A549 (cell line): ENCODE data around the gene MRPS17. TPM values are rescaled to one million over a fixed set of nuclear protein-coding genes. Genes with fewer than 3 reads are reported as not detected.

Experiments
- ATAC-seq, 2 experiments: fragments of 200-7000 bp in 1 of 2; fragments of >200 bp in 1 of 2; cut with Nextera tagmentation in 1 of 2; cut with Tn5 transposase in 1 of 2; 3 replicates each; pipeline versions ENCODE4 v1.8.0 to v1.9.1; 2018 to 2020; ENCODE audit warnings: mild to moderate bottlenecking in 1 of 2, moderate library complexity in 1 of 2
- CTCF ChIA-PET: fragments of 300-600 bp; sonication (Branson Sonifier 250); formaldehyde crosslinking; extraction: SDS; loops from one replicate; lab custom pipeline; 2021; ENCODE audit warnings: antibody characterized with exemption, inconsistent platforms; lab: Yijun Ruan, JAX
- POLR2A ChIA-PET: fragments of 350-600 bp; formaldehyde crosslinking; extraction: SDS; loops from one replicate; lab custom pipeline; 2021; ENCODE audit warnings: antibody characterized with exemption, inconsistent platforms; lab: Yijun Ruan, JAX
- DNase-seq, 2 experiments: peaks; one replicate each; pipeline versions ENCODE4 v3.0.0 to v3.0.0-alpha.2; 2011 to 2016; ENCODE audit warnings: low read depth in 1 of 2, low spot score in 1 of 2
- FAIRE-seq: peaks from 2 replicates; lab custom pipeline; 2011; peaks lifted over from hg19 to GRCh38; lab: Jason Lieb, UNC
- H3K27ac ChIP-seq, 2 experiments: fragments of >200 bp; sonication (Bioruptor Twin); formaldehyde crosslinking; 3 replicates each; pipeline ENCODE4 v1.5.1; 2016 to 2017
- H3K4me1 ChIP-seq: fragments of >200 bp; sonication (Bioruptor Twin); formaldehyde crosslinking; 3 replicates; pipeline ENCODE4 v1.6.1; 2016
- H3K4me2 ChIP-seq: fragments of >200 bp; sonication (Bioruptor Twin); formaldehyde crosslinking; 3 replicates; pipeline ENCODE4 v1.6.1; 2016
- H3K4me3 ChIP-seq: fragments of >200 bp; sonication (Bioruptor Twin); formaldehyde crosslinking; 3 replicates; pipeline ENCODE4 v1.5.1; 2016
- H3K9me3 ChIP-seq: fragments of >200 bp; sonication (Bioruptor Twin); formaldehyde crosslinking; 3 replicates; pipeline ENCODE4 v1.6.1; 2016
- BHLHE40 ChIP-seq: IDR thresholded peaks from 2 replicates; pipeline ENCODE4 v1.6.1; 2012; ENCODE audit warnings: low read depth, low read length, inconsistent platforms
- CEBPB ChIP-seq, 2 experiments: fragments of >200 bp in 1 of 2; sonication (Bioruptor Twin) in 1 of 2; formaldehyde crosslinking in 1 of 2; IDR thresholded peaks; 2 replicates each; pipeline ENCODE4 v1.6.1; 2012 to 2016
- CHD2 ChIP-seq: fragments of 150-350 bp; IDR thresholded peaks from 2 replicates; pipeline ENCODE4 v1.6.1; 2014; ENCODE audit warnings: low read length; ENCODE audit not compliant: partially characterized antibody
- CTCF ChIP-seq: fragments of >200 bp; sonication (Bioruptor Twin); formaldehyde crosslinking; IDR thresholded peaks from 3 replicates; pipeline ENCODE4 v1.5.1; 2016
- EHF ChIP-seq: fragments of 250-450 bp; sonication (Bioruptor Pico); IDR thresholded peaks from 2 replicates; pipeline ENCODE4 v1.5.0; 2020; ENCODE audit warnings: mild to moderate bottlenecking
- ESRRA ChIP-seq: fragments of 150-350 bp; IDR thresholded peaks from 2 replicates; pipeline ENCODE4 v1.6.1; 2014; ENCODE audit warnings: mild to moderate bottlenecking, low read length, borderline replicate concordance
- FOSB ChIP-seq: fragments of 250-450 bp; sonication (Bioruptor Pico); IDR thresholded peaks from 2 replicates; pipeline ENCODE4 v1.5.0; 2020; ENCODE audit warnings: mild to moderate bottlenecking, moderate library complexity
- FOSL2 ChIP-seq, 2 experiments: fragments of 450-650 bp in 1 of 2; fragments of >200 bp in 1 of 2; sonication (Bioruptor Twin) in 1 of 2; formaldehyde crosslinking; IDR thresholded peaks; 2 replicates each; pipeline versions ENCODE4 v1.5.0 to v1.6.1; 2016 to 2020; ENCODE audit warnings: mild to moderate bottlenecking in 1 of 2, moderate library complexity in 1 of 2
- HEYL ChIP-seq: fragments of 250-450 bp; sonication (Bioruptor Pico); IDR thresholded peaks from 2 replicates; pipeline ENCODE4 v1.8.0; 2021; ENCODE audit warnings: mild to moderate bottlenecking, moderate library complexity
- HOXA7 ChIP-seq: fragments of 250-450 bp; sonication (Bioruptor Pico); IDR thresholded peaks from 2 replicates; pipeline ENCODE4 v1.5.0; 2020; ENCODE audit warnings: mild to moderate bottlenecking, moderate library complexity
- HOXB5 ChIP-seq: fragments of 250-450 bp; sonication (Bioruptor Pico); IDR thresholded peaks from 2 replicates; pipeline ENCODE4 v1.5.0; 2020; ENCODE audit warnings: mild to moderate bottlenecking, moderate library complexity
- KDM1A ChIP-seq: fragments of 200-600 bp; sonication (generic); IDR thresholded peaks from 2 replicates; pipeline ENCODE4 v1.6.1; 2016; ENCODE audit warnings: low read depth, mild to moderate bottlenecking
- MAFK ChIP-seq: fragments of 450-650 bp; IDR thresholded peaks from 2 replicates; pipeline ENCODE4 v1.6.1; 2014; ENCODE audit not compliant: partially characterized antibody
- MYC ChIP-seq: IDR thresholded peaks from 2 replicates; pipeline ENCODE4 v1.6.1; 2012; ENCODE audit warnings: mild to moderate bottlenecking, inconsistent platforms, low read length, improper control_type of control experiment, borderline replicate concordance
- PHF8 ChIP-seq: fragments of 200-600 bp; sonication (generic); IDR thresholded peaks from 2 replicates; pipeline ENCODE4 v1.6.1; 2016; ENCODE audit warnings: low read depth, mild to moderate bottlenecking, antibody characterized with exemption, moderate library complexity, borderline replicate concordance
- POLR2AphosphoS2 ChIP-seq: conservative IDR thresholded peaks from 2 replicates; pipeline ENCODE4 v1.6.1; 2012; ENCODE audit warnings: low read length, improper control_type of control experiment, inconsistent platforms
- RNF2 ChIP-seq: fragments of 200-600 bp; sonication (generic); IDR thresholded peaks from 2 replicates; pipeline ENCODE4 v1.6.1; 2016; ENCODE audit warnings: low read depth, mild to moderate bottlenecking, antibody characterized with exemption, moderate library complexity, borderline replicate concordance
- SMC3 ChIP-seq: fragments of >200 bp; sonication (Bioruptor Twin); formaldehyde crosslinking; IDR thresholded peaks from 3 replicates; pipeline ENCODE4 v1.6.1; 2018; ENCODE audit warnings: inconsistent platforms
- SREBF2 ChIP-seq: fragments of 450-650 bp; IDR thresholded peaks from 2 replicates; pipeline ENCODE4 v1.6.1; 2014; ENCODE audit warnings: mild to moderate bottlenecking, moderate library complexity
- TP53 ChIP-seq: fragments of 250-450 bp; sonication (Bioruptor Pico); IDR thresholded peaks from 2 replicates; pipeline ENCODE4 v1.5.0; 2021; ENCODE audit warnings: mild to moderate bottlenecking, moderate library complexity
- WGBS: methylation state at CpG from one replicate; pipeline ENCODE4 v1.1.6; 2017; ENCODE audit errors: missing lambda C conversion rate; 5-methylcytosine and 5-hydroxymethylcytosine counted together
- polyA plus RNA-seq, 4 experiments: library from polyadenylated mRNA; depleted of rRNA in 3 of 4; stranded (reverse); fragments of >200 nt; fragmentation: RNase III in 1 of 4; extraction: RNeasy Plus Mini Kit Qiagen cat#74134 plus additional on column Dnase treatment in 1 of 4; gene quantifications; 2 replicates in 3 of 4; 3 replicates in 1 of 4; pipeline ENCODE4 v1.2.3, GENCODE V29; 2011 to 2017
- TF ChIP-seq, protein P1 (sequence below): fragments of 150-350 bp; IDR thresholded peaks from 2 replicates; pipeline ENCODE4 v1.6.1; 2014; ENCODE audit warnings: low read depth, mild to moderate bottlenecking, low read length
- TF ChIP-seq, protein P2 (sequence below): fragments of >200 bp; sonication (Bioruptor Twin); formaldehyde crosslinking; IDR thresholded peaks from 2 replicates; pipeline ENCODE4 v1.6.1; 2016
- TF ChIP-seq, protein P3 (sequence below): IDR thresholded peaks from 2 replicates; pipeline ENCODE4 v1.6.1; 2012

MRPS17 gene
- polyA plus RNA-seq, 2 of the 4 experiments (the other 2 are of a cell fraction) = 29.1 to 33.0 TPM

DNA sequence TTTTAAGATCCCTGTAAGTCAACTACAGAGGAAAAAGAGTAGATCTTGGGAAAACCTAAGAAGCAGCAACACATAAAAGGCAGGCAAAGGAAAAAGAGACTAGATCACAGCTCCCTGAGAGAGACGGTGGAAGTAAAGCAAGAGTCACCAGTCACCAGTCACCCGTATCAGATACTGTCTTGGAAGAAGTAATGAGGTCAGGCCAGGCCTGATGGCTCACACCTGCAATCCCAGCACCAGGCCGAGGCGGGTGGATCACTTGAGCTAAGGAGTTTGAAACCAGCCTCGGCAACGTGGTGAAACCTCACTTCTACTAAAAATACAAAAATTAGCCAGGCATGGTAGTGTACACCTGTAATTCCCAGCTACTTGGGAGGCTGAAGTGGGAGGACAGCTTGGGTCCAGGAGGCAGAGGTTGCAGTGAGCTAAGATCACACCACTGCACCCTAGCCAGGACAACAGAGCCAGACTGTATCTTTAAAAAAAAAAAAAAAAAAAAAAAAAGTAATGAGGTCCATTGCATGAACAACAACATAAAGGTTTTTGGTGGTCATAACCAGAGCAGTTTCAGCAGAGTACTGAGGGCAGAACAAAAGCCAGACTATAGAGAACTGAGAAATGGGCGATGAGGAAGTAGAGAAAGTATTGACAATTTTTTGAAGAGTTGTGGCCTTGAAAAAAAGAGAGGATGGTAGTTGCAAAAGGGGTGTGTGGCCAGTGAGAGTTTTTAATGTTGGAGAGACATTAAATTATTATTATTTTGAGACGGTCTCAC, 47.5 kb upstream of the MRPS17 start (continued):
- no peak for TF ChIP-seq MYC
- no peak for TF ChIP-seq EHF (CRISPR knock-in tag)

DNA sequence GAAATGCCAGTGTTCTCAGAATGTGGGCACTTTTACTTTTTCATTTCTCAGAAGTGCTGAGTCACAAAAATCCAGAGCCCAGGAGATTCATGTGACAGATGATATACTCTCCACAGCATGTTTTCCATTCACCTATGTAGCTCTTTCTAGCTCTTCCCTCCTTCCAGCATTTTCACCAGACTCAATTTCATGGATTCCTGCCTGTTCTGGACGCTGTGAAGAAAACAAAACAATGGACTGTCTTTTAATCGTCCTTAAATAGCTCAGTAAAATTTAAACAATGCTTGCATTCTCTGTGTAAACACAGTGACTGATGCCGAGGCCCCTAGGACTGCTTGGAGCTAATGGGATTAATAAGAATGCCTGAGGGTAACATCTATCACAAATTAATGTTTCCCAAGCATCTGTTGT, 38.9 kb upstream of the MRPS17 start:
- WGBS = 23% methylated on average over 3 of the region's 3 CpGs
- FAIRE-seq (no peak), ATAC-seq (no peak), DNase-seq (no peak)
- peak; percentile 84 for TF ChIP-seq MAFK
- no peak for TF ChIP-seq RNF2
- peaks cover 4% of the 10 kb centered on the region; the same call in 1 of the 3 replicates for H3K4me1 ChIP-seq
- POLR2A ChIA-PET = no interaction called here
- no peaks in the 10 kb centered on the region for H3K9me3 ChIP-seq
- H3K4me3 ChIP-seq = no peak overlapping the region
- H3K4me2 ChIP-seq = 0 out of 3 replicates have a peak overlapping the region, but pooled peaks have one; percentile 10
- peak overlapping the region in 1 of 2 experiments; percentile 12; a peak in 1 of 6 replicates for H3K27ac ChIP-seq
- CTCF ChIA-PET = interaction anchor here (0.7 kb wide), 1 partner anchor 52 kb away, joined by 3 read pairs; the partner anchor contains the start of gene NIPSNAP2

DNA sequence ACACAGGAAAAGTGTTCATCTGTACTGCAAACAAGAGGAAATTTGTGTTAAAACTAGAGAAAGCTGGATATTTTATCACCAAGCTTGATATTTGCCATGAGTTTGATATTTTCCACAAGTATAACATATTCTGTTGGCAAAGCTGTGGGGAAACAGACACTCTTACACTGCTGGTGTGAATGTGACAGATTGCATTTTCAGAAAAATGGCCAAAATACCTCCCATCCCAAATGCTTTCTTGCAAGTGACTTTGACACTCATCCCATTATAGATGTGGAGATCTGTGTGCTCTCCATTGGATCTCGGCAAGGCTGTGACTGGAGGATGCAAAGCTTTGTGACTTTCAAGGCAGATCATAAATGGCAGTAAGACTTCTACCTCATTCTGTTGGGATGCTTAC, 33.9 kb upstream of the MRPS17 start:
- 0 out of 3 replicates have a peak, but pooled peaks cover 8% of the 10 kb centered on the region for H3K9me3 ChIP-seq
- ATAC-seq = no peak
- H3K4me3 ChIP-seq = no peak overlapping the region
- TF ChIP-seq TP53 = no peak
- TF ChIP-seq, protein P1, sequence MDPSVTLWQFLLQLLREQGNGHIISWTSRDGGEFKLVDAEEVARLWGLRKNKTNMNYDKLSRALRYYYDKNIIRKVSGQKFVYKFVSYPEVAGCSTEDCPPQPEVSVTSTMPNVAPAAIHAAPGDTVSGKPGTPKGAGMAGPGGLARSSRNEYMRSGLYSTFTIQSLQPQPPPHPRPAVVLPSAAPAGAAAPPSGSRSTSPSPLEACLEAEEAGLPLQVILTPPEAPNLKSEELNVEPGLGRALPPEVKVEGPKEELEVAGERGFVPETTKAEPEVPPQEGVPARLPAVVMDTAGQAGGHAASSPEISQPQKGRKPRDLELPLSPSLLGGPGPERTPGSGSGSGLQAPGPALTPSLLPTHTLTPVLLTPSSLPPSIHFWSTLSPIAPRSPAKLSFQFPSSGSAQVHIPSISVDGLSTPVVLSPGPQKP = no peak
- TF ChIP-seq ESRRA = no peak
- CTCF ChIA-PET = no interaction called here
- POLR2A ChIA-PET = no interaction called here
- H3K4me2 ChIP-seq = no peak overlapping the region
- no peak for FAIRE-seq
- H3K27ac ChIP-seq = no peak overlapping the region
- WGBS = 88% methylated on average over 1 of the region's 1 CpG
- DNase-seq = no peak
- peaks cover 1% of the 10 kb centered on the region; the same call in 1 of the 3 replicates for H3K4me1 ChIP-seq

GRCh38 chr7:55928006-55928767, 23.5 kb upstream of the MRPS17 start:
- Histone ChIP-seq H3K27ac (no peak overlapping the region), H3K4me3 (no peak overlapping the region), H3K4me1 (no peaks in the 10 kb centered on the region), H3K4me2 (no peak overlapping the region), H3K9me3 (peaks cover 8% of the 10 kb centered on the region; the same call in 2 of the 3 replicates)
- FAIRE-seq (no peak), DNase-seq (no peak), ATAC-seq (no peak)
- CTCF ChIA-PET = interaction anchor here (1.2 kb wide), 1 partner anchor 36 kb away, joined by 3 read pairs; the partner anchor contains the start of gene NIPSNAP2
- 55% methylated on average over 5 of the region's 5 CpGs for WGBS
- TF ChIP-seq MYC = no peak
- TF ChIP-seq EHF (CRISPR knock-in tag) = no peak
- no peak for TF ChIP-seq BHLHE40
- TF ChIP-seq, protein P2, sequence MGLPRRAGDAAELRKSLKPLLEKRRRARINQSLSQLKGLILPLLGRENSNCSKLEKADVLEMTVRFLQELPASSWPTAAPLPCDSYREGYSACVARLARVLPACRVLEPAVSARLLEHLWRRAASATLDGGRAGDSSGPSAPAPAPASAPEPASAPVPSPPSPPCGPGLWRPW = no peak
- no peak for TF ChIP-seq POLR2AphosphoS2
- no peak for TF ChIP-seq SMC3
- no peak for TF ChIP-seq CEBPB (IDR thresholded peaks at IDR 0.05)
- TF ChIP-seq, protein P3, sequence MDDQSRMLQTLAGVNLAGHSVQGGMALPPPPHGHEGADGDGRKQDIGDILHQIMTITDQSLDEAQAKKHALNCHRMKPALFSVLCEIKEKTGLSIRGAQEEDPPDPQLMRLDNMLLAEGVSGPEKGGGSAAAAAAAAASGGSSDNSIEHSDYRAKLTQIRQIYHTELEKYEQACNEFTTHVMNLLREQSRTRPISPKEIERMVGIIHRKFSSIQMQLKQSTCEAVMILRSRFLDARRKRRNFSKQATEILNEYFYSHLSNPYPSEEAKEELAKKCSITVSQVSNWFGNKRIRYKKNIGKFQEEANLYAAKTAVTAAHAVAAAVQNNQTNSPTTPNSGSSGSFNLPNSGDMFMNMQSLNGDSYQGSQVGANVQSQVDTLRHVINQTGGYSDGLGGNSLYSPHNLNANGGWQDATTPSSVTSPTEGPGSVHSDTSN = no peak
- TF ChIP-seq FOSB (CRISPR knock-in tag) = no peak
- TF ChIP-seq CHD2 = no peak
- TF ChIP-seq KDM1A = no peak
- TF ChIP-seq HEYL (CRISPR knock-in tag) = no peak
- TF ChIP-seq CTCF = no peak
- TF ChIP-seq HOXA7 (CRISPR knock-in tag) = no peak
- TF ChIP-seq SREBF2 = no peak
- no peak for TF ChIP-seq FOSL2 (IDR thresholded peaks at IDR 0.05)
- no peak for TF ChIP-seq FOSL2 (CRISPR knock-in tag; IDR thresholded peaks at IDR 0.05)
- no peak for TF ChIP-seq HOXB5 (CRISPR knock-in tag)
- TF ChIP-seq PHF8 = no peak
- no peak for TF ChIP-seq MAFK
- POLR2A ChIA-PET = no interaction called here
